ENCODE measurements around the gene ZNF503.

GRCh38 chr10:75379817-75380216 is 21.7 kb downstream of the ZNF503 start:
- no peak for TF ChIP-seq EZH2 (IDR thresholded peaks at IDR 0.05)
- no peak for TF ChIP-seq POLR2AphosphoS5 (IDR thresholded peaks at IDR 0.05; ENCODE audit: borderline replicate concordance, low read depth, low read length)
- TF ChIP-seq FOXP2 (optimal IDR thresholded peaks at IDR 0.05; ENCODE audit: control extremely low read depth, extremely low read length, insufficient read depth) = no peak
